SK-N-MC (cell line): ENCODE data around the gene BEAN1.

Source experiments
- DNase-seq: peaks from one replicate; pipeline ENCODE4 v3.0.0-alpha.2; 2011; ENCODE audit warnings: low read depth, low spot score
- H3K27ac ChIP-seq: fragments of 200-600 bp; sonication (generic); 2 replicates; pipeline ENCODE4 v1.5.1; 2016; ENCODE audit warnings: mixed run types
- H3K36me3 ChIP-seq: fragments of 200-600 bp; sonication (generic); 2 replicates; pipeline ENCODE4 v1.6.1; 2017; ENCODE audit warnings: antibody characterized with exemption, low read length, mixed read lengths; ENCODE audit not compliant: insufficient read depth
- H3K4me3 ChIP-seq: fragments of 200-600 bp; sonication (generic); 2 replicates; pipeline ENCODE4 v1.5.1; 2016
- H3K9ac ChIP-seq: fragments of 200-600 bp; sonication (generic); 2 replicates; pipeline ENCODE4 v1.8.0; 2017; ENCODE audit warnings: mixed run types, mixed read lengths; ENCODE audit not compliant: insufficient read length
- H3K9me3 ChIP-seq: fragments of 200-600 bp; sonication (generic); 2 replicates; pipeline ENCODE4 v1.6.1; 2017; ENCODE audit warnings: low read depth, mild to moderate bottlenecking, antibody characterized with exemption, low read length, moderate library complexity, mixed read lengths
- EZH2 ChIP-seq: fragments of 200-600 bp; sonication (generic); IDR thresholded peaks from one replicate; pipeline ENCODE4 v1.6.1; 2017; ENCODE audit warnings: antibody characterized with exemption
- FOXP2 ChIP-seq: optimal IDR thresholded peaks from 2 replicates; pipeline ENCODE3; 2011; ENCODE audit warnings: mild to moderate bottlenecking, moderate library complexity; ENCODE audit not compliant: insufficient read depth; ENCODE audit errors: extremely low read length, control extremely low read depth
- POLR2AphosphoS5 ChIP-seq: IDR thresholded peaks from 2 replicates; pipeline ENCODE4 v1.6.1; 2012; ENCODE audit warnings: mild to moderate bottlenecking, low read depth, low read length, borderline replicate concordance

The BEAN1 gene

DNA sequence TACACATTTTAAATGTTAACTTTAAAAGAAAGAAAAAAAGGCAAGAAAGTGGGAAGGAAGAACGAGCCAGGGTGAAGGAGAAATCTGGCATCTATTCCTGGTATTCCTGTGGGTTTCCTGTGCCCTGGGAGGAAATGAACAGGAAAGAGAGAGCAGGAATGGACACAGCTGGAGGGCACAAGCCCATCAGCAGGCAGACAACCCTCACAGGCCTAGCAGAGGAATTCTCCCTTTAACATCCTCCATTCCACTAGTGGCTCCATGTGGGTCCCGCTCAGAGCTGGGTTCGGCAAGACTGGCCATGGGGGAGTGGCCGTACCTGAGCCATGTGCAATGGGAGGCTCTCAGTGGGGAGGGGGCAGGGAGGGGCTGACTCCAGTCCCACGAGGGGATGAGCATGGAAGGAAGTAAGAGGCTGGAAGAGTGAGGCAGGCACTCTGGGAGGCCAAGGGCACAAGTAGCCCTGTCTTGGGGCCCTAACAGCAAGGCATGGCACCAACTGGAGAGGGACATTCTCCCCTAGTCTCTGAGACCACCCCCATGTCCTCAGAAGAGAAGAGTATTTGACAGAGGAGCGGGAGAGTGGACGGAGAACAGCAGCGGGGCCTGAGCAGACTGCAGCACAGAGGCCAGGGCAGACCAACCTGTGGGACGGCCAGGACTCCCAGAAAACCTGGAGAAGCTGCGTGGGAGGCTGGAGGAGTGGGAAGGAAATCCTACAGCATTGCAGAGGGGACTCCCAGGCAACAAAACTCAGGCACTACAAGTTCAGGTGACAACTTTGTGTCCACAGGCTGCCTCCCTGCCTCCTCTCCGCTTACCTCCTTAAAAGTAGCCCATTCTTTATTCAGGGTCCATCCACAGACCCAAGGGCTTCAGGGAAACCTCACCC, 92.6 kb downstream of the BEAN1 start:
- Histone ChIP-seq H3K9ac (no peak overlapping the region), H3K9me3 (no peaks in the 10 kb centered on the region), H3K36me3 (no peaks in the 10 kb centered on the region), H3K27ac (no peak overlapping the region), H3K4me3 (no peak overlapping the region)
- DNase-seq, result no peak
- TF ChIP-seq EZH2 (no peak), POLR2AphosphoS5 (no peak), FOXP2 (no peak)

DNA sequence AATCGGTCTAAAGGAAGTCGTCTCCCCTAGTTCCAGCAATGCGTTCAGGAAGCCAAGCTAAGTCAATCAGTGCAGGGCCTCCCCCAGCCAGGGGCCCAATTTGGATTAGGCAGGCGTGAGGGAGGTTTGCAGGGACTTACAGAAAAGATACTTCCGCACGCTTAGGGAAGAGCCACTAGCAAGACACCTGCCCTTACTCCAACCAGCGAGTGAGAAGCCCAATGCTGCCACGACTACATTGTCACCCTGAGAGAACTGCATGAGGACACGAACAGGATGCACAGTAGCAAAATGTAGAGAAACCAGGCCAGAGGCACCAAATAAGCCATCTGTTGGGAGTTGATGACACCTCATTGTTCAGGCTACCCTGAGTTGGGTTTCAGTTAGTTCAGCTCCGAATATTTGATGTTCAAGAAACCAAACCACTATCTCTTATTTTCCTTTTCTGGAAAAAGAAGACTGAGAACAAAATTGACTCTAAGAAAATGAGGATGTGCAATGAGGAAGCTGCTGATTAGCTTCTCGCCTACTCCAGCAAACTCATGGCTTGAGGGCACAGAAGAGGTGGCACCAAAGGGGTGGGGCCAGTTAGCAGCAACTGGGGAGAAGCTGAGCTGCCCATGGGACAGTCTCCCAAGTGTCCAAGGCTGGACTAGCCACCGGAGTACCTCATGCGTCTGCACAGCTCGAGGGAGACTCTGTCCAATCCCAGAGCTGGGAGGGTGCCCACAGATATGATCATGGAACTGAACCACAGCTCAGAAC, 93.5 kb downstream of the BEAN1 start:
- TF ChIP-seq FOXP2 (no peak), POLR2AphosphoS5 (no peak), EZH2 (no peak)
- H3K9me3 ChIP-seq, result no peaks in the 10 kb centered on the region
- no peak overlapping the region for H3K27ac ChIP-seq
- no peak overlapping the region for H3K9ac ChIP-seq
- no peaks in the 10 kb centered on the region for H3K36me3 ChIP-seq
- no peak for DNase-seq
- H3K4me3 ChIP-seq, result no peak overlapping the region

DNA sequence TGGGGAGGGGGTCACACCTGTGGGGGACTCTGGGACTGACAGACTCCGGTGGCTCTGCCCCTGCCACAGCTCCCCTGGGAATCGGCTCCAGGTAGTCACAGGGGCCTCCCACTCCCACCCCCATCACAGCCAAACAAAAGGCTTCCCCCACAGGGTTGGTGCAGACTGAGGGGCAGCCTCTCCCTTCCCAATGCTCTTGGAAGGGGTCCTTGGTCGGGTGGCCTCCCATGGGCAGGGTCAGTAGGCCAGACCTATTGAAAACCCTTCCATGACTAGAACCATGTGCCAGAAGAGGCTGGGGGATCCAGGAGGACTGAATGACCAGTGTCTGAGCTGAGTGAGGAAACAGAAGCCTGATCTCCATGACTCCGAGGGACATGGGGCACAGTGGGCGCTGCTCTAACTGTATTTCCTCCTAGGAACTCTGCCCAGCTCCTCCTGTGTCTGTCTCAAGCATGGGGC, 94.2 kb downstream of the BEAN1 start:
- H3K9me3 ChIP-seq, result no peaks in the 10 kb centered on the region
- H3K36me3 ChIP-seq, result no peaks in the 10 kb centered on the region
- no peak for TF ChIP-seq EZH2
- TF ChIP-seq POLR2AphosphoS5, result no peak
- no peak for TF ChIP-seq FOXP2
- H3K27ac ChIP-seq, result no peak overlapping the region
- DNase-seq, result no peak
- H3K4me3 ChIP-seq, result no peak overlapping the region
- no peak overlapping the region for H3K9ac ChIP-seq

DNA sequence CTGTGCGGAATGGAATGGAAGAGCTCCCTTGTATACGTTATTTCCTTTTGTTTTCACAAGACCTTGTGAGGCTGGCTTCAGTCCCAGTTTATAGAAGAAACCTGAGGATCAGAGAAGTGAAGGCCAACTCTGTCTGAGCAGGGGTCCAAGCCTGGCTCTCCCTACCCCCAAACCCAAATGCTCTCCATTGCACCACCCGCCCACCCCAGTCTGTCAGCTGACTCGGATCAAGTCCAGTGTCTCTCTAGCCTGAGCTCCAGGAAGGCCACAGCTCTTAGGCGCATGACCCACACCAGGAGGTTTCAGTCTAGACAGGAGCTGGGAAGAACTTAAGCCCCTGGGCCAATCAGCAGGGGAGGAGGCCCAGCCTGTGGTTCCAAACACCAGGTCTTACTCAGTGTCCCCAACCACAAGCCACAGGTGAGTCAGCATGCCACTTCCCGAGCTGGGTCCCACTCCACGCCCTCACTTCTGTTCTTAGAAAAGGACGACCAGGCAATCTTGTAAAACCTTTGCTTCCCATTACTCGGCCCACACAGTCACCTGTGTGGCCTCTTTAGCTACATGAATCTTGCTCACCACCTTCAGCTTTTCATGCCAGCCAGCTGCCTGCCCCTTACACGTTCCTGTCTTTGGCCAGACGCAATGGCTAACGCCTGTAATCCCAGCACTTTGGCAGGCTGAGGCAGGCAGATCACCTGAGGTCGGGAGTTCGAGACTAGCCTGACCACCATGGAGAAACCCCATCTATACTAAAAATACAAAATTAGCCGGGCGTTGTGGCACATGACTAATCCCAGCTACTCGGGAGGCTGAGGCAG, 95.1 kb downstream of the BEAN1 start:
- no peak for DNase-seq
- Histone ChIP-seq H3K4me3 (no peak overlapping the region), H3K9me3 (no peaks in the 10 kb centered on the region), H3K9ac (no peak overlapping the region), H3K36me3 (no peaks in the 10 kb centered on the region), H3K27ac (no peak overlapping the region)
- TF ChIP-seq FOXP2, result no peak
- TF ChIP-seq POLR2AphosphoS5, result no peak
- TF ChIP-seq EZH2, result no peak

DNA sequence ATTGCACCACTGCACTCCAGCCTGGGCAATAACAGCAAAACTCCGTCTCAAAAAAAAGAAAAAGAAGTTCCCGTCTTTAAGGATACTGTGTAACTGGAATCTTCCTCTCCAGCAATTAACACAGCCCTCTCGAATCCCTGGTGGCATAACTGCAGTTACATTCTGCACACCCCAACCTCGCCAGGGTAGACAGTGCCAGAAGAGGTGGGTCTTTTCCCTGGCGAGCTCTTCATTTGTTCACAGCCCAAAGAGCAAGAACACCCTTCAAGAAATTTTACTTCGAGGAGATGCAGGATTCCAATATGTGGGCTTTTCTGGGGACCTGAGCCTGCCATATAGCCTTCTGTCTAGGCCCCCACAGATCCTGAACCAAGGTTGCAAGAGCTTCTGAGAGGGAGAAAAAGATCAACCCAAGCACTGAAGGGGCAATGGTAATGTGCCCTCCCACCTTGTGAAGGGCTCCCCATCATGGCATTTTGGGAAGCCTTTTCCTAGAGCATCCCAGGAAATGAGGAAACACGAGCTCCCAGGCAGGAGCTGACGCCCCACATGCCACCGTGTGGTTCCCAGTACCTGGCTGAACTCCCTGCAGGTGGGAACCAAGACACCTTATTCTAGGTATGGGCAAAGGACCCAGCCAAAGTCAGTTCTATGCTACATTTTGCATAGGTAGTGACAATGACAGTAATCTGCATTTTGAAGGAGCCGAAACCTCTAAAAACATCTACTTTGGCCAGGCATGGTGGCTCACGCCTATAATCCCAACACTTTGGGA, 95.9 kb downstream of the BEAN1 start:
- Histone ChIP-seq H3K9me3 (no peaks in the 10 kb centered on the region), H3K9ac (no peak overlapping the region), H3K36me3 (no peaks in the 10 kb centered on the region), H3K27ac (no peak overlapping the region), H3K4me3 (no peak overlapping the region)
- TF ChIP-seq FOXP2, result no peak
- TF ChIP-seq EZH2, result no peak
- no peak for TF ChIP-seq POLR2AphosphoS5
- DNase-seq, result no peak

DNA sequence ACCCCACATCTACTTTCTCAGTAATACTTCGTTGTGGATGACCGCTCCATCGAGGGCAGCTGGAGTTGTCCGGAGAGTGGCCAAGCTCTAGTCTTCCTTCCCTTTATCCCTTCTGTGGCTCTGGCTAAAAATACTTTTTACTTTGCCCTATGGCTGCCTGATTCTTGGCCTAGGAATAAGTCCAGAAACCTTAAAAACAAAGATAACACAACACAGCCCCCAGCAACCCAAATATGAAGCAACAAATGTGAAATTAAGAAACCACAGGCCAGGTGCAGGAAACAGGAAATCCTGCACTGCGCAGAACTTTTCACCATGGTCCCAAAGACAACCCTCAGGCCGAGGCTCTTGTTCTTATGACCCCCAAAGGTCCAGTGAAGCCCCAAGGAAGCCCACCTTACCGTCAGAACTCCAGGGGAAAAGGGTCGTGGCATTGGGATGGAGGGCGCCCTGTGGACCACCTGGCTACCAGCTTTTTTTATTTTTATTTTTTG, 96.8 kb downstream of the BEAN1 start:
- no peak overlapping the region for H3K4me3 ChIP-seq
- no peak for DNase-seq
- TF ChIP-seq EZH2, result no peak
- TF ChIP-seq POLR2AphosphoS5, result no peak
- TF ChIP-seq FOXP2, result no peak
- no peak overlapping the region for H3K9ac ChIP-seq
- H3K27ac ChIP-seq, result no peak overlapping the region
- H3K9me3 ChIP-seq, result no peaks in the 10 kb centered on the region
- no peaks in the 10 kb centered on the region for H3K36me3 ChIP-seq

GRCh38 chr16:66524601-66525164, 97.6 kb downstream of the BEAN1 start:
- H3K36me3 ChIP-seq, result no peaks in the 10 kb centered on the region
- DNase-seq, result no peak
- no peaks in the 10 kb centered on the region for H3K9me3 ChIP-seq
- H3K27ac ChIP-seq, result no peak overlapping the region
- no peak overlapping the region for H3K4me3 ChIP-seq
- TF ChIP-seq FOXP2 (no peak), EZH2 (no peak), POLR2AphosphoS5 (no peak)
- H3K9ac ChIP-seq, result no peak overlapping the region
